Measurements from ENCODE around the gene RASA3. TPM values are rescaled to one million over a fixed set of nuclear protein-coding genes. Genes with fewer than 3 reads are reported as not detected.

Gene RASA3
- total RNA-seq, 1 experiment from 2014 or later, result 18.6 TPM

DNA sequence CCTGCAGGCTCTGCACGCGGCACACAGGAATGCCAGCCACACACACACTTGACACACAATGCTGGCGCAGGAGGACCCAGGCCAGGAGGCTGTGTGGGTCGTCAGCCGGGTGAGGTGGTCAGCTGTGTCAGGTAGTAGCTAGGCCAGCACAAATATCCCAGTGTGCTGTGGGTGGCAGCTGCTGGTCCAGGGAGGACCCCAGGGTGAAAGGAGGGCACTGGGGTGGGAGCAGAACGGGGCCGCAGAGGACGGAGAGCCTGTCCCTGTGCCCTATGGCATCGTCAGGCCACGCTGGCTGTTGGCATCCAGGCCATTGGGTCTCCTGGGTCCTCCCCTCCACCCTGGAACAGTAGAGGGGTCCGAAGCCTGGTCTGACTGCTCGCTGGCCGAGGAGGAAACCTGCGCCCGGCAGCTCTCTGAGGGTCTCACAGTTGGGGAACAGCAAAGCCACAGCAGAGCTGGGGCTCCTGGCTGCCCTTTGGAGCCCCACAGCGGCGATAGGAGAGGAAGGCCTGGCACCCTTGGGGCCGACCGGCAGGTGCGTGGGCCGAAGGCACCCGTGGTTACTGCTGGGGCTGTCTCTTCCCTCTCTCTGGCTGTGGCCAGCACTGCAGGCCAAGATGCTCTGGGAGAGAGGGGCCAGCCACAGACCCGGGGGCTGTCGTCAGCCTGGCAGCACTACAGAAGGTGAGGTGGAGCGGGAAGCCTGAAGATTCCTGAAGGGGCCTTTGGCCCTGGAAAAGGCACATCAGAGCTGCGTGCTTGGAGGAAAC lies 185.8 kb downstream of the RASA3 start:
- no peak overlapping the region for H3K4me3 ChIP-seq (replicated peaks in 1 of 2; ENCODE audit: low read depth in 1 of 2, low read length in 2 of 2)
- intact Hi-C loops (cut with micrococcal nuclease), result no loop called here
- H3K4me2 ChIP-seq (ENCODE audit: low read length), result no peak overlapping the region
- ATAC-seq (no peak), DNase-seq (ENCODE audit: low read depth, low spot score) (no peak)
- H4K20me1 ChIP-seq (ENCODE audit: insufficient read depth), result no peaks in the 10 kb centered on the region
- BruUV-seq (replicated peaks), result no TSS peak
- TF ChIP-seq EZH2 (IDR thresholded peaks at IDR 0.05), result no peak
- TF ChIP-seq TCF7L2 (IDR thresholded peaks at IDR 0.05; ENCODE audit: borderline replicate concordance, extremely low read depth, insufficient read depth, insufficient read length), result no peak
- TF ChIP-seq, protein P1, sequence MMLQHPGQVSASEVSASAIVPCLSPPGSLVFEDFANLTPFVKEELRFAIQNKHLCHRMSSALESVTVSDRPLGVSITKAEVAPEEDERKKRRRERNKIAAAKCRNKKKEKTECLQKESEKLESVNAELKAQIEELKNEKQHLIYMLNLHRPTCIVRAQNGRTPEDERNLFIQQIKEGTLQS (IDR thresholded peaks at IDR 0.05), result no peak
- no peak for TF ChIP-seq ELF1 (IDR thresholded peaks at IDR 0.05; ENCODE audit: borderline replicate concordance, low read depth)
- TF ChIP-seq CBX3 (IDR thresholded peaks at IDR 0.05; ENCODE audit: low read depth), result no peak
- no peak for TF ChIP-seq RAD21 (IDR thresholded peaks at IDR 0.05; ENCODE audit: low read depth)
- TF ChIP-seq EZH2phosphoT487 (IDR thresholded peaks at IDR 0.05; ENCODE audit: borderline replicate concordance), result no peak
- TF ChIP-seq CEBPB (IDR thresholded peaks at IDR 0.05; ENCODE audit: low read depth), result no peak
- ChIA-PET RAD21 (ENCODE audit: low non-redundant PET in 1 of 2, low total read pairs in 2 of 2, uncharacterized antibody in 2 of 2, unreplicated experiment in 2 of 2) (no interaction called here), CTCF (interaction anchor here (0.9 to 1.3 kb wide), 3 partner anchors 222 to 383 kb away, joined by 3 read pairs; no protein-coding TSS in a partner anchor), POLR2A (no interaction called here)
- peaks cover 0 to 12% of the 10 kb centered on the region in 2 experiments; a peak in 3 of 4 replicates for H3K4me1 ChIP-seq (ENCODE audit: control insufficient read depth in 1 of 2, insufficient read depth in 2 of 2, low read length in 2 of 2)
- no peak overlapping the region for H3K27ac ChIP-seq (ENCODE audit: low read depth, low read length)
- no peak overlapping the region for H3K9ac ChIP-seq (ENCODE audit: low read length)
- H3K79me2 ChIP-seq (ENCODE audit: insufficient read depth, low read length), result no peaks in the 10 kb centered on the region
- H3K27me3 ChIP-seq (ENCODE audit: insufficient read depth, low read length), result no peaks in the 10 kb centered on the region
- H2AFZ ChIP-seq (ENCODE audit: low read depth, low read length, poor library complexity, severe bottlenecking), result no peak overlapping the region
- H3K9me2 ChIP-seq (ENCODE audit: insufficient read depth), result no peaks in the 10 kb centered on the region
- no peaks in the 10 kb centered on the region for H3K36me3 ChIP-seq (ENCODE audit: control insufficient read depth in 1 of 2, insufficient read depth in 2 of 2, low read length in 2 of 2)
- no peaks in the 10 kb centered on the region for H3K9me3 ChIP-seq (ENCODE audit: control insufficient read depth in 1 of 2, insufficient read depth in 1 of 2, low read depth in 1 of 2, low read length in 2 of 2)

DNA sequence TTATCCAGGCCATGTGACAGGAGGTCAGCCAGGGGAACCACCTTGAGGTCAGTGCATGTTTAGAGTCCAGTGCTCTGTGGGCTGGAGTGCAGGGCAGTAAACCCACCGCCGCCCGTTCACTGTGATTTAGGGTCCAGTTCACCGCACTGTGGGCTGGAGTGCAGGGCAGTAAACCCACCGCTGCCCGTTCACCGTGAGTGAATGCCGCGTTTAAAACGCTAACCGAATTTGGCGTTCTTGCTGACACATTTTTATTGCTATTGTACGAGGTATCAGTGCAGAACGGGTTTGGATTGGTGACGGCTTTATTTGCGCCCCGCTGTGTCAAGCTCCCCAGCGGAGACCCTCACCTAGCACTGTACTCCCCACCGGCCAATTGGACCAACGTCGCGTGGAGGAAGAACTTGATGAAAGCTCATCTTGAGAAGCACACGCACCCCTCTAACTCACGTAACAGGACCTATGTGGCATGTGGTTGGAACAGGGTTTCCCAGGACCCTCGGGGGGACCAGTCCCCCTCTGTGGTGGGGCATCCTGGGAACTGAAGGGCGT lies 186.5 kb downstream of the RASA3 start:
- no peak for ATAC-seq
- DNase-seq (ENCODE audit: low read depth, low spot score), result no peak
- CTCF ChIA-PET, result interaction anchor here (0.9 kb wide), 1 partner anchor 221 kb away, joined by 3 read pairs; no protein-coding TSS in a partner anchor
- H3K4me3 ChIP-seq (replicated peaks in 1 of 2; ENCODE audit: low read depth in 1 of 2, low read length in 2 of 2), result no peak overlapping the region
- no peaks in the 10 kb centered on the region for H3K79me2 ChIP-seq (ENCODE audit: insufficient read depth, low read length)
- RAD21 ChIA-PET (ENCODE audit: low non-redundant PET in 1 of 2, low total read pairs in 2 of 2, uncharacterized antibody in 2 of 2, unreplicated experiment in 2 of 2), result no interaction called here
- no peak overlapping the region for H2AFZ ChIP-seq (ENCODE audit: low read depth, low read length, poor library complexity, severe bottlenecking)
- no peaks in the 10 kb centered on the region for H3K9me2 ChIP-seq (ENCODE audit: insufficient read depth)
- no peaks in the 10 kb centered on the region for H3K36me3 ChIP-seq (ENCODE audit: control insufficient read depth in 1 of 2, insufficient read depth in 2 of 2, low read length in 2 of 2)
- no peak overlapping the region for H3K9ac ChIP-seq (ENCODE audit: low read length)
- no peaks in the 10 kb centered on the region for H3K27me3 ChIP-seq (ENCODE audit: insufficient read depth, low read length)
- peaks cover 0 to 7% of the 10 kb centered on the region in 2 experiments; a peak in 2 of 4 replicates for H3K4me1 ChIP-seq (ENCODE audit: control insufficient read depth in 1 of 2, insufficient read depth in 2 of 2, low read length in 2 of 2)
- no peaks in the 10 kb centered on the region for H3K9me3 ChIP-seq (ENCODE audit: control insufficient read depth in 1 of 2, insufficient read depth in 1 of 2, low read depth in 1 of 2, low read length in 2 of 2)
- no TSS peak for BruUV-seq (replicated peaks)
- POLR2A ChIA-PET, result no interaction called here
- intact Hi-C loops (cut with micrococcal nuclease), result no loop called here
- H3K27ac ChIP-seq (ENCODE audit: low read depth, low read length), result no peak overlapping the region
- H4K20me1 ChIP-seq (ENCODE audit: insufficient read depth), result no peaks in the 10 kb centered on the region
- no peak overlapping the region for H3K4me2 ChIP-seq (ENCODE audit: low read length)
- no peak for TF ChIP-seq CEBPB (IDR thresholded peaks at IDR 0.05; ENCODE audit: low read depth)
- TF ChIP-seq, protein P2, sequence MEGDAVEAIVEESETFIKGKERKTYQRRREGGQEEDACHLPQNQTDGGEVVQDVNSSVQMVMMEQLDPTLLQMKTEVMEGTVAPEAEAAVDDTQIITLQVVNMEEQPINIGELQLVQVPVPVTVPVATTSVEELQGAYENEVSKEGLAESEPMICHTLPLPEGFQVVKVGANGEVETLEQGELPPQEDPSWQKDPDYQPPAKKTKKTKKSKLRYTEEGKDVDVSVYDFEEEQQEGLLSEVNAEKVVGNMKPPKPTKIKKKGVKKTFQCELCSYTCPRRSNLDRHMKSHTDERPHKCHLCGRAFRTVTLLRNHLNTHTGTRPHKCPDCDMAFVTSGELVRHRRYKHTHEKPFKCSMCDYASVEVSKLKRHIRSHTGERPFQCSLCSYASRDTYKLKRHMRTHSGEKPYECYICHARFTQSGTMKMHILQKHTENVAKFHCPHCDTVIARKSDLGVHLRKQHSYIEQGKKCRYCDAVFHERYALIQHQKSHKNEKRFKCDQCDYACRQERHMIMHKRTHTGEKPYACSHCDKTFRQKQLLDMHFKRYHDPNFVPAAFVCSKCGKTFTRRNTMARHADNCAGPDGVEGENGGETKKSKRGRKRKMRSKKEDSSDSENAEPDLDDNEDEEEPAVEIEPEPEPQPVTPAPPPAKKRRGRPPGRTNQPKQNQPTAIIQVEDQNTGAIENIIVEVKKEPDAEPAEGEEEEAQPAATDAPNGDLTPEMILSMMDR (IDR thresholded peaks at IDR 0.05 in 2 of 3, conservative IDR thresholded peaks at IDR 0.05 in 1 of 3; ENCODE audit: borderline replicate concordance in 1 of 3, insufficient read depth in 1 of 3, low read depth in 2 of 3, low read length in 2 of 3), result no peak
- no peak for TF ChIP-seq JUND (IDR thresholded peaks at IDR 0.05)
- TF ChIP-seq YY1 (IDR thresholded peaks at IDR 0.05; ENCODE audit: extremely low read depth, insufficient replicate concordance, low read depth, low read length), result no peak
- TF ChIP-seq, protein P3, sequence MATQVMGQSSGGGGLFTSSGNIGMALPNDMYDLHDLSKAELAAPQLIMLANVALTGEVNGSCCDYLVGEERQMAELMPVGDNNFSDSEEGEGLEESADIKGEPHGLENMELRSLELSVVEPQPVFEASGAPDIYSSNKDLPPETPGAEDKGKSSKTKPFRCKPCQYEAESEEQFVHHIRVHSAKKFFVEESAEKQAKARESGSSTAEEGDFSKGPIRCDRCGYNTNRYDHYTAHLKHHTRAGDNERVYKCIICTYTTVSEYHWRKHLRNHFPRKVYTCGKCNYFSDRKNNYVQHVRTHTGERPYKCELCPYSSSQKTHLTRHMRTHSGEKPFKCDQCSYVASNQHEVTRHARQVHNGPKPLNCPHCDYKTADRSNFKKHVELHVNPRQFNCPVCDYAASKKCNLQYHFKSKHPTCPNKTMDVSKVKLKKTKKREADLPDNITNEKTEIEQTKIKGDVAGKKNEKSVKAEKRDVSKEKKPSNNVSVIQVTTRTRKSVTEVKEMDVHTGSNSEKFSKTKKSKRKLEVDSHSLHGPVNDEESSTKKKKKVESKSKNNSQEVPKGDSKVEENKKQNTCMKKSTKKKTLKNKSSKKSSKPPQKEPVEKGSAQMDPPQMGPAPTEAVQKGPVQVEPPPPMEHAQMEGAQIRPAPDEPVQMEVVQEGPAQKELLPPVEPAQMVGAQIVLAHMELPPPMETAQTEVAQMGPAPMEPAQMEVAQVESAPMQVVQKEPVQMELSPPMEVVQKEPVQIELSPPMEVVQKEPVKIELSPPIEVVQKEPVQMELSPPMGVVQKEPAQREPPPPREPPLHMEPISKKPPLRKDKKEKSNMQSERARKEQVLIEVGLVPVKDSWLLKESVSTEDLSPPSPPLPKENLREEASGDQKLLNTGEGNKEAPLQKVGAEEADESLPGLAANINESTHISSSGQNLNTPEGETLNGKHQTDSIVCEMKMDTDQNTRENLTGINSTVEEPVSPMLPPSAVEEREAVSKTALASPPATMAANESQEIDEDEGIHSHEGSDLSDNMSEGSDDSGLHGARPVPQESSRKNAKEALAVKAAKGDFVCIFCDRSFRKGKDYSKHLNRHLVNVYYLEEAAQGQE (IDR thresholded peaks at IDR 0.05; ENCODE audit: low read depth), result no peak
- no peak for TF ChIP-seq EZH2phosphoT487 (IDR thresholded peaks at IDR 0.05; ENCODE audit: borderline replicate concordance)
- no peak for TF ChIP-seq SIN3A (IDR thresholded peaks at IDR 0.05; ENCODE audit: low read depth)

All from HCT116 (cell line).